Fibroblast of mammary gland (primary cell): ENCODE data around the gene TNPO1.
A peak's percentile ranks its signal among the peaks of the same experiment; 100 is the strongest.

Source experiments
- DNase-seq: peaks from one replicate; pipeline ENCODE4 v3.0.0-alpha.2; 2010; ENCODE audit warnings: low read depth
- H3K4me3 ChIP-seq: 2 replicates; pipeline ENCODE4 v1.5.1; 2011; ENCODE audit warnings: low read depth, mild to moderate bottlenecking, low read length, moderate library complexity; ENCODE audit not compliant: control insufficient read depth
- CTCF ChIP-seq: conservative IDR thresholded peaks from 2 replicates; pipeline ENCODE4 v1.5.1; 2011; ENCODE audit warnings: low read depth, low read length, inconsistent platforms; ENCODE audit not compliant: control insufficient read depth, insufficient read depth

The TNPO1 gene

GRCh38 chr5:72906806-72907205 lies 90.3 kb downstream of the TNPO1 start:
- no peak overlapping the region for H3K4me3 ChIP-seq
- DNase-seq, result no peak
- TF ChIP-seq CTCF, result no peak

GRCh38 chr5:72908664-72909063 lies 92.2 kb downstream of the TNPO1 start:
- no peak for TF ChIP-seq CTCF
- peak; percentile 68 for DNase-seq
- H3K4me3 ChIP-seq, result no peak overlapping the region

- DNase-seq, result no peak
- no peak overlapping the region for H3K4me3 ChIP-seq
- TF ChIP-seq CTCF, result no peak
These were observed 100.9 kb downstream of the TNPO1 start for GRCh38 chr5:72917371-72917776.

GRCh38 chr5:72920690-72921502 lies 104.4 kb downstream of the TNPO1 start:
- peak; percentile 44 for TF ChIP-seq CTCF
- peak; percentile 42 for DNase-seq
- no peak overlapping the region for H3K4me3 ChIP-seq

GRCh38 chr5:72921886-72922285 lies 105.4 kb downstream of the TNPO1 start:
- no peak for DNase-seq
- no peak for TF ChIP-seq CTCF
- no peak overlapping the region for H3K4me3 ChIP-seq

- no peak for DNase-seq
- TF ChIP-seq CTCF, result no peak
These were observed 106.0 kb downstream of the TNPO1 start for GRCh38 chr5:72922422-72922821.

More at GRCh38 chr5:72922422-72922821, 106.0 kb downstream of the TNPO1 start:
- H3K4me3 ChIP-seq, result no peak overlapping the region
